ENCODE data around the gene CA10. TPM values are rescaled to one million over a fixed set of nuclear protein-coding genes. Genes with fewer than 3 reads are reported as not detected.

CA10 gene
- total RNA-seq, 2 donors from 2014 or later: 0.22 to 0.37 TPM

- DNase-seq: no peak
- Mint-ChIP-seq H3K27ac (no peak overlapping the region), H3K4me3 (no peak overlapping the region), H3K9me3 (no peaks in the 10 kb centered on the region), H3K4me1 (peaks cover 5% of the 10 kb centered on the region), H3K36me3 (ENCODE audit: low read depth) (no peaks in the 10 kb centered on the region), H3K27me3 (ENCODE audit: insufficient read depth) (no peaks in the 10 kb centered on the region)
- H3K36me3 ChIP-seq (ENCODE audit: control insufficient read depth, insufficient read depth, low read length): no peaks in the 10 kb centered on the region
- no peak overlapping the region for H3K27ac ChIP-seq (ENCODE audit: low read depth, low read length)
- WGBS, 2 experiments (ENCODE audit: insufficient coverage in 1 of 2, insufficient read length in 1 of 2): 81 to 100% methylated on average over 1 of the region's 1 CpG
- H3K9ac ChIP-seq (ENCODE audit: extremely low read depth, low read length, poor library complexity, severe bottlenecking): no peak overlapping the region
- H3K9me3 ChIP-seq (ENCODE audit: control insufficient read depth, low read length): no peaks in the 10 kb centered on the region
- no peak overlapping the region for H3K4me3 ChIP-seq (ENCODE audit: low read length)
- TF ChIP-seq CTCF (conservative IDR thresholded peaks at IDR 0.05): no peak
- no peaks in the 10 kb centered on the region for H3K4me1 ChIP-seq (ENCODE audit: control insufficient read depth, insufficient read depth, low read length)
- no peaks in the 10 kb centered on the region for H3K27me3 ChIP-seq (ENCODE audit: control insufficient read depth, insufficient read depth, low read length, poor library complexity, severe bottlenecking)
These were observed 407.4 kb downstream of the CA10 start for GRCh38 chr17:51751072-51751471.

- Histone ChIP-seq H3K36me3 (ENCODE audit: control insufficient read depth, insufficient read depth, low read length) (no peaks in the 10 kb centered on the region), H3K27me3 (ENCODE audit: control insufficient read depth, insufficient read depth, low read length, poor library complexity, severe bottlenecking) (no peaks in the 10 kb centered on the region), H3K9me3 (ENCODE audit: control insufficient read depth, low read length) (no peaks in the 10 kb centered on the region), H3K4me3 (ENCODE audit: low read length) (no peak overlapping the region), H3K9ac (ENCODE audit: extremely low read depth, low read length, poor library complexity, severe bottlenecking) (no peak overlapping the region), H3K27ac (ENCODE audit: low read depth, low read length) (no peak overlapping the region), H3K4me1 (ENCODE audit: control insufficient read depth, insufficient read depth, low read length) (no peaks in the 10 kb centered on the region)
- no peak overlapping the region for H3K4me3 Mint-ChIP-seq
- no peaks in the 10 kb centered on the region for H3K36me3 Mint-ChIP-seq (ENCODE audit: low read depth)
- H3K27ac Mint-ChIP-seq: no peak overlapping the region
- peaks cover 5% of the 10 kb centered on the region for H3K4me1 Mint-ChIP-seq
- no peak for TF ChIP-seq CTCF (conservative IDR thresholded peaks at IDR 0.05)
- H3K9me3 Mint-ChIP-seq: no peaks in the 10 kb centered on the region
- WGBS, 2 experiments (ENCODE audit: insufficient coverage in 1 of 2, insufficient read length in 1 of 2): 92 to 94% methylated on average over 5 to 9 of the region's 9 CpGs
- DNase-seq: no peak
- no peaks in the 10 kb centered on the region for H3K27me3 Mint-ChIP-seq (ENCODE audit: insufficient read depth)
These were observed 409.5 kb downstream of the CA10 start for GRCh38 chr17:51748749-51749604.

GRCh38 chr17:51746421-51746820 is 412.1 kb downstream of the CA10 start:
- peak overlapping the region; percentile 76 for H3K27ac ChIP-seq (ENCODE audit: low read depth, low read length)
- DNase-seq: no peak
- Mint-ChIP-seq H3K27me3 (ENCODE audit: insufficient read depth) (no peaks in the 10 kb centered on the region), H3K36me3 (ENCODE audit: low read depth) (no peaks in the 10 kb centered on the region), H3K27ac (no peak overlapping the region), H3K4me1 (no peaks in the 10 kb centered on the region), H3K4me3 (no peak overlapping the region), H3K9me3 (no peaks in the 10 kb centered on the region)
- no peaks in the 10 kb centered on the region for H3K4me1 ChIP-seq (ENCODE audit: control insufficient read depth, insufficient read depth, low read length)
- no peaks in the 10 kb centered on the region for H3K9me3 ChIP-seq (ENCODE audit: control insufficient read depth, low read length)
- no peak for TF ChIP-seq CTCF (conservative IDR thresholded peaks at IDR 0.05)
- no peaks in the 10 kb centered on the region for H3K27me3 ChIP-seq (ENCODE audit: control insufficient read depth, insufficient read depth, low read length, poor library complexity, severe bottlenecking)
- no peaks in the 10 kb centered on the region for H3K36me3 ChIP-seq (ENCODE audit: control insufficient read depth, insufficient read depth, low read length)
- no peak overlapping the region for H3K9ac ChIP-seq (ENCODE audit: extremely low read depth, low read length, poor library complexity, severe bottlenecking)
- no peak overlapping the region for H3K4me3 ChIP-seq (ENCODE audit: low read length)
